ENCODE measurements around the gene SYNE1. TPM values are rescaled to one million over a fixed set of nuclear protein-coding genes. Genes with fewer than 3 reads are reported as not detected.
"Not testable (repeated sequence)": the region's sequence is repeated elsewhere in the genome, so short reads cannot be mapped to it uniquely, and the experiment has no call there.

The SYNE1 gene
- total RNA-seq, 2 experiments from 2014 or later: 74.6 to 140 TPM

DNA sequence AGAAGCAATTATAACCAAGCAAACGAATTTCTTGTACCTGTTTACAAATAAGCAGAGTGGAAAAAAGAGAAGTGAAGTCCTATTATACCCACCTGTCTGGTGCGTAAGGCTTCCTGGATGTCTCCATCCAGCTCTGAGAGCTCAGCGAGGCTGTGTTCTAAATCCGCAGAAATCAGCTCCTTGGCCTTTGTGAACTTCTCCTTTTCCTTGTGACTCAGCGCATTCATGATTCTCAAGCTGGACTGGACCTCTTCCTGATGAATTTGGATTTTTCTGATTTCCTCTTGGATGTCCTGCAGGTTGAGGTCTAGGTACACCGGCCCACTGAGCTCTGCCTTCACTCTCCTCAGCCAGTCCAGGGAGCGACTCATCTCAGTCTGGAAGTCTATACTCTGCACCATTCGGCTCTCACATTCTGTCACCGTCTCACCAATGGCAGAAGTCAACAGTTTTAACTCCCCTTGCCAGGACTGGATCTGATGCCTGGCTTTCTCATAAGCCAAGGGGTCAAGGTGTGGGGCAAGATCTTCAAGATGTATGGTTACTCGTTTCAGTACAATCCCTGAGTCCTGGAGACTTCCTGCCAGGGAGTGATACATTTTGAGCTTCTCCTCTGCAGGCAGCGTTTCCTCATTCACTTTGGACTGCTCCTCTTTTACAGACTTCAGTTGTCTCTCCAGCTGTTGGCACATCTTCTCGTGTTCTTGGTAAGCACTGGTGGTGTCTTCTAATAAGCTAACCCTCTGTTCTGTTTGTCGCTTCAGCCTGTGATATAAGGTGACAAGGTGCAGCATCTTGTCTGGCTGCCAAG lies 307.3 kb downstream of the SYNE1 start:
- H2AFZ ChIP-seq (ENCODE audit: low read length): no peak overlapping the region

GRCh38 chr6:152328200-152328599 lies 309.0 kb downstream of the SYNE1 start:
- POLR2A ChIA-PET: interaction anchor here (0.9 to 1.1 kb wide), 2 partner anchors 12 to 13 kb away, joined by 3 read pairs; no protein-coding TSS in a partner anchor
- H3K79me2 ChIP-seq (ENCODE audit: insufficient read depth, low read depth, low read length); H3K4me2 ChIP-seq (ENCODE audit: low read length); H3K4me3 ChIP-seq (ENCODE audit: low read depth, low read length, poor library complexity, severe bottlenecking); H3K9me2 ChIP-seq (ENCODE audit: insufficient read depth, low read length); CTCF ChIA-PET (ENCODE audit: unreplicated experiment); H4K20me1 ChIP-seq (ENCODE audit: insufficient read depth, low read length); BruUV-seq (replicated peaks); H3K9me3 ChIP-seq (ENCODE audit: low read length); H3K4me1 ChIP-seq (ENCODE audit: insufficient read depth, low read length, poor library complexity, severe bottlenecking); DNase-seq (ENCODE audit: low spot score); intact Hi-C loops (cut with micrococcal nuclease; ENCODE audit: unreplicated experiment); H2AFZ ChIP-seq (ENCODE audit: low read length); H3K36me3 ChIP-seq (ENCODE audit: insufficient read depth, low read length); H3K27ac ChIP-seq (ENCODE audit: low read depth, low read length, poor library complexity, severe bottlenecking): not testable (repeated sequence)

More for the DNA sequence above, 307.3 kb downstream of the SYNE1 start:
- H3K4me2 ChIP-seq (ENCODE audit: low read length): no peak overlapping the region
- ChIA-PET POLR2A (interaction anchor here (1.3 to 1.4 kb wide), 3 partner anchors 12 to 34 kb away, joined by 3 to 4 read pairs (median 4); no protein-coding TSS in a partner anchor), CTCF (ENCODE audit: unreplicated experiment) (no interaction called here)
- H3K9me3 ChIP-seq (ENCODE audit: low read length): no peaks in the 10 kb centered on the region
- H3K27ac ChIP-seq (ENCODE audit: low read depth, low read length, poor library complexity, severe bottlenecking): no peak overlapping the region
- no peaks in the 10 kb centered on the region for H3K9me2 ChIP-seq (ENCODE audit: insufficient read depth, low read length)
- BruUV-seq (replicated peaks): no TSS peak
- intact Hi-C loops (cut with micrococcal nuclease; ENCODE audit: unreplicated experiment): no loop called here
- no peaks in the 10 kb centered on the region for H3K36me3 ChIP-seq (ENCODE audit: insufficient read depth, low read length)
- H3K4me1 ChIP-seq (ENCODE audit: insufficient read depth, low read length, poor library complexity, severe bottlenecking): no peaks in the 10 kb centered on the region
- no peaks in the 10 kb centered on the region for H4K20me1 ChIP-seq (ENCODE audit: insufficient read depth, low read length)
- no peak for DNase-seq (ENCODE audit: low spot score)
- no peaks in the 10 kb centered on the region for H3K79me2 ChIP-seq (ENCODE audit: insufficient read depth, low read depth, low read length)
- TF ChIP-seq EZH2phosphoT487 (IDR thresholded peaks at IDR 0.05; ENCODE audit: borderline replicate concordance, low read depth, low read length) (no peak), CTCF (conservative IDR thresholded peaks at IDR 0.05; ENCODE audit: low read length) (no peak)
- no peak overlapping the region for H3K4me3 ChIP-seq (ENCODE audit: low read depth, low read length, poor library complexity, severe bottlenecking)

GRCh38 chr6:152323376-152323775 lies 313.8 kb downstream of the SYNE1 start:
- CTCF ChIA-PET (ENCODE audit: unreplicated experiment): no interaction called here
- intact Hi-C loops (cut with micrococcal nuclease; ENCODE audit: unreplicated experiment): no loop called here
- POLR2A ChIA-PET: interaction anchor here (0.5 to 1.1 kb wide), 4 partner anchors 26 to 143 kb away, joined by 3 to 4 read pairs (median 3); no protein-coding TSS in a partner anchor
- H3K4me3 ChIP-seq (ENCODE audit: low read depth, low read length, poor library complexity, severe bottlenecking): no peak overlapping the region
- no peak overlapping the region for H2AFZ ChIP-seq (ENCODE audit: low read length)
- TF ChIP-seq CTCF (conservative IDR thresholded peaks at IDR 0.05; ENCODE audit: low read length) (no peak), EZH2phosphoT487 (IDR thresholded peaks at IDR 0.05; ENCODE audit: borderline replicate concordance, low read depth, low read length) (no peak)
- no peaks in the 10 kb centered on the region for H3K36me3 ChIP-seq (ENCODE audit: insufficient read depth, low read length)
- H3K79me2 ChIP-seq (ENCODE audit: insufficient read depth, low read depth, low read length): no peaks in the 10 kb centered on the region
- H3K9me3 ChIP-seq (ENCODE audit: low read length): no peaks in the 10 kb centered on the region
- no peaks in the 10 kb centered on the region for H3K4me1 ChIP-seq (ENCODE audit: insufficient read depth, low read length, poor library complexity, severe bottlenecking)
- no peaks in the 10 kb centered on the region for H3K9me2 ChIP-seq (ENCODE audit: insufficient read depth, low read length)
- DNase-seq (ENCODE audit: low spot score): no peak
- H3K27ac ChIP-seq (ENCODE audit: low read depth, low read length, poor library complexity, severe bottlenecking): no peak overlapping the region
- H3K4me2 ChIP-seq (ENCODE audit: low read length): no peak overlapping the region
- H4K20me1 ChIP-seq (ENCODE audit: insufficient read depth, low read length): no peaks in the 10 kb centered on the region
- BruUV-seq (replicated peaks): no TSS peak

All from OCI-LY7 (cell line).